K562 (cell line): ENCODE data around the gene BNC1. TPM values are rescaled to one million over a fixed set of nuclear protein-coding genes. Genes with fewer than 3 reads are reported as not detected.

Experiments
- ARID1B ChIP-seq: fragments of 450-650 bp; IDR thresholded peaks from 2 replicates; pipeline ENCODE4 v1.6.1; 2016; ENCODE audit warnings: antibody characterized with exemption, mild to moderate bottlenecking, inconsistent platforms
- CEBPB ChIP-seq: fragments of 450-650 bp; IDR thresholded peaks from 2 replicates; pipeline ENCODE4 v1.6.1; 2016; ENCODE audit warnings: missing genetic modification characterization, missing compliant biosample characterization
- CEBPZ ChIP-seq: fragments of 150-350 bp; IDR thresholded peaks from 2 replicates; pipeline ENCODE4 v1.6.1; 2014; ENCODE audit warnings: low read depth, mild to moderate bottlenecking, low read length, borderline replicate concordance
- CTCF ChIP-seq, 3 experiments: IDR thresholded peaks in 2 of 3; conservative IDR thresholded peaks in 1 of 3; 2 replicates each; pipeline ENCODE4 v1.5.1; 2011 to 2012; ENCODE audit warnings: low read length in 3 of 3, mild to moderate bottlenecking in 3 of 3, control low read depth in 2 of 3, improper control_type of control experiment in 1 of 3, inconsistent platforms in 1 of 3, low read depth in 1 of 3, mixed read lengths in 1 of 3, moderate library complexity in 1 of 3; ENCODE audit not compliant: insufficient read depth in 2 of 3
- ETS1 ChIP-seq: conservative IDR thresholded peaks from 2 replicates; pipeline ENCODE4 v1.6.1; 2011; ENCODE audit warnings: low read depth, mild to moderate bottlenecking, low read length; ENCODE audit not compliant: control insufficient read depth
- GATAD2B ChIP-seq: fragments of 450-650 bp; IDR thresholded peaks from 2 replicates; pipeline ENCODE4 v1.6.1; 2017; ENCODE audit warnings: mild to moderate bottlenecking, borderline replicate concordance
- GMEB1 ChIP-seq: fragments of 250-450 bp; sonication (Bioruptor Pico); IDR thresholded peaks from 2 replicates; pipeline ENCODE4 v1.4.0; 2020; ENCODE audit warnings: mild to moderate bottlenecking
- HIVEP1 ChIP-seq: fragments of 250-450 bp; sonication (Bioruptor Pico); IDR thresholded peaks from 2 replicates; pipeline ENCODE4 v1.4.0; 2020; ENCODE audit warnings: mild to moderate bottlenecking
- LARP7 ChIP-seq: fragments of 450-650 bp; IDR thresholded peaks from 2 replicates; pipeline ENCODE4 v1.6.1; 2016
- PPARD ChIP-seq: fragments of 250-450 bp; sonication (Bioruptor Pico); IDR thresholded peaks from 2 replicates; pipeline ENCODE4 v1.8.0; 2022; ENCODE audit warnings: inconsistent platforms, mild to moderate bottlenecking, moderate library complexity
- SMARCA5 ChIP-seq: fragments of 450-650 bp; IDR thresholded peaks from 2 replicates; pipeline ENCODE4 v1.6.1; 2016
- SMC3 ChIP-seq: conservative IDR thresholded peaks from 2 replicates; pipeline ENCODE4 v1.6.1; 2011; ENCODE audit warnings: low read depth, low read length, improper control_type of control experiment; ENCODE audit not compliant: insufficient read depth
- TAF7 ChIP-seq: fragments of 450-650 bp; IDR thresholded peaks from 2 replicates; pipeline ENCODE4 v1.6.1; 2016; ENCODE audit warnings: missing genetic modification characterization, missing compliant biosample characterization
- ZBTB7A ChIP-seq: IDR thresholded peaks from 2 replicates; pipeline ENCODE4 v1.6.1; 2011; ENCODE audit warnings: low read depth, mild to moderate bottlenecking, low read length, moderate library complexity, borderline replicate concordance; ENCODE audit not compliant: control insufficient read depth
- ZHX1 ChIP-seq: fragments of 150-350 bp; conservative IDR thresholded peaks from 2 replicates; pipeline ENCODE4 v1.6.1; 2014; ENCODE audit warnings: low read length
- ZNF316 ChIP-seq: fragments of 450-650 bp; IDR thresholded peaks from 2 replicates; pipeline ENCODE4 v1.6.1; 2016
- polyA plus RNA-seq, 8 experiments: library from polyadenylated mRNA; depleted of rRNA in 4 of 8; stranded (reverse) in 5 of 8; unstranded in 3 of 8; fragments of >200 nt; fragmentation: Nextera tagmentation in 2 of 8; fragmentation: Illumina TruSeq in 1 of 8; extraction: Ambion mirVana in 2 of 8; extraction: Trizol in 1 of 8; gene quantifications; 2 replicates each; pipeline versions ENCODE4 v1.2.1 to v1.2.3, GENCODE V29; 2011 to 2014; ENCODE audit warnings: inconsistent platforms in 1 of 8, missing spikeins in 1 of 8
- total RNA-seq, 7 experiments: library from RNA; depleted of rRNA in 6 of 7; stranded (reverse); fragments of >200 nt in 6 of 7; fragmentation: Illumina TruSeq in 2 of 7; extraction: Trizol in 2 of 7; gene quantifications; 2 replicates each; pipeline versions ENCODE4 v1.2.1 to v1.2.3, GENCODE V29; 2011 to 2021; ENCODE audit warnings: low replicate concordance in 1 of 7

BNC1 gene
- total and polyA plus RNA-seq, 9 of the 15 experiments (the other 6 are each of a cell fraction or from before 2014, with no cell fraction given), result not detected

GRCh38 chr15:83248151-83249029 lies 36.1 kb downstream of the BNC1 start (continued):
- TF ChIP-seq PPARD (CRISPR knock-in tag) (no peak), GATAD2B (no peak), HIVEP1 (no peak), CEBPB (tag) (0 out of 2 replicates have a peak, but pooled peaks have one; percentile 9), ETS1 (no peak), SMC3 (peak; percentile 78), CEBPZ (no peak), SMARCA5 (no peak), CTCF (IDR thresholded peaks at IDR 0.05 in 2 of 3, conservative IDR thresholded peaks at IDR 0.05 in 1 of 3; ENCODE audit: insufficient read depth in 2 of 3, low read depth in 1 of 3, low read length in 3 of 3) (peak; percentile 71 to 91 (median 85)), TAF7 (tag) (no peak), LARP7 (no peak), ZNF316 (no peak), GMEB1 (CRISPR knock-in tag) (no peak), ZBTB7A (no peak), ZHX1 (no peak), ARID1B (no peak)
